NCI-H146 treated with DMSO at 0.1 percent for 48 hours (cell line): ENCODE measurements around the gene GNAS.
"Not testable (repeated sequence)": the region's sequence is repeated elsewhere in the genome, so short reads cannot be mapped to it uniquely, and the experiment has no call there.

Source experiments
- DNase-seq: peaks from one replicate; lab custom pipeline; 2025; ENCODE audit not compliant: unreplicated experiment; lab: John Stamatoyannopoulos, UW

Gene GNAS

DNA sequence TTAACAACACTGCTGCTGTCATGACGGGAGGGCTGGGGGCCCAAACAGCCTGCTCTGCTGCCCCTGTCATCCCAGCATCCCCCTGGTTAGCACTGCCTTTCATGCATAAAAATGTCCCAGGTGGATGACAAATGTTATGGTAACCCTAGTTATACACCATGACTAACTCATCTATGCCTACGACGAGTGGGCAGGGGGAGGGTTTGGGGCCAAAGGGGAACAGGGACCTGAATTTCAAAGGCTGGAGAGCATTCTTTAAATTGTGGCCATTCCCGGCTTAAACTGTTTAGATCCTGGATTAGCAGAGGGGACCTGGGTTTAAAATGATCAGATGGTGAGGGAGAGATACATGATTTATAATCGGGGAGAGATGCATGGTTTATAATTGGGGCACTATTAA is 26.2 kb upstream of the GNAS start:
- DNase-seq, result no peak

DNA sequence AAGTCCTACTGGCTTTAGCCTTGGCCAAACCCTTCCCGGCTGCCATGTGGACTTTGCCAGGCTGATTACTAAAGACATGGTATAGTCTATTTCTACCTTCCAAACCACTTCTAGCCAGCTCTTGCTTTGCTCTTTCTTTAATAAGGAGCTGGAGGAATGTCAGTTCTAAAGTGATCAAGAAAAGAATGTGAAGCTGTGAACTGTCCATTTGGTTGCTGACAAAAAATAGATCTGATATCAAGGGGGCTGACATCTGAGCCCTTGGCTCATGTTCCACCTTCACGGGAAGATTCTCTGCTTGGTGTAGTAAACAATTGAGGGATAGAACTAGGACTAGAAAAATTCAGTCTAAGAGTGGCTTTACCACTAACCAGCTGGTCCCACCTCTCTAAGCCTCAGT is 24.4 kb upstream of the GNAS start:
- DNase-seq, result no peak

DNA sequence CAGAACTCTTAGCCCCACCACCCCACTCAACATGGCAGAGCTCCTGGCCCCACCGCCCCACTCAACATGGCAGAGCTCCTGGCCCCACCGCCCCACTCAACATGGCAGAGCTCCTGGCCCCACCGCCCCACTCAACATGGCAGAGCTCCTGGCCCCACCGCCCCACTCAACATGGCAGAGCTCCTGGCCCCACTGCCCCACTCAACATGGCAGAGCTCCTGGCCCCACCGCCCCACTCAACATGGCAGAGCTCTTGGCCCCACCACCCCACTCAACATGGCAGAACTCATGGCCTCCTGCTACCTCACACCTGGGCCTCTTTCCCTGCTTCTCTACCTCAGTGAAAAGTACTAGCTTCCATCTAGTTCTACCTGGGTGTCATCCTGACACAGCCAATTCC is 23.7 kb upstream of the GNAS start:
- not testable (repeated sequence) for DNase-seq

DNA sequence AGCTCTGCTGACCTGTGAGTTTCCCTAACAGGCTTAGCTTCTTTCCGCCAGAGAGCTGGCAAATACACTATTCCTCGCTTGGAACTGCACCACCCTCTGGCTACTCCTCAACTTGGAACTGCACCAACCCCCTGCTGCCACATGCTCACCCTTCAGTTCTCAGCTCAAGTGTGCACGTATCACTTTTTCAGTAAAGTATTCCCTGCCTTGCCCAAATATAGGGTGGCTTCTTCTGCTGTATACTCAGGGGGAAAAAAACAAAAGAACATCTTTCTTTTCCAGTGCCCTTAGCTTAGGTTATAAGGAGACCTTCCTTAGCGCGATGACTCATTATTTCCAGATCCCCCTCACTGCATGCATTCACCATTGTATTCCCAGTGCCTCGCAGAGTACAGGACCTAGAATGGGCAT is 23.0 kb upstream of the GNAS start:
- no peak for DNase-seq

DNA sequence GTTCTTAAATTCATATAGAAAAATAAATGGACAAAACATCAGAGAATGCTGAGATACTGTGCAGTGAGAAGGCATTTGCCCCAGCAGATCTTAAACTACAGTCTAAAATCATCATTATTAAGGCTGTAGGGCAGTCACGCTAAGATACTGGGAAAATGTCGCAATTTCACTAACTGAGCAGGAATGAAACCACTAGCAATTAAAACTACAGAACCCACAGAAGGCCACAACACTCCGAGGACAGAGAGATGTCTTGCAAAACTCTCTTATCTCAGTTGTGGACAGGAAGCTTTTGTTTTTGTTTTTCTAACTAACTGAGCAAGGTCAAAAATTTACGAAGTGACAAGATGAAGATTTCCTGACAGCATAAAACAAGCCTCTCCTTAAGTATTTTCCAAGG is 20.1 kb upstream of the GNAS start:
- DNase-seq, result no peak

DNA sequence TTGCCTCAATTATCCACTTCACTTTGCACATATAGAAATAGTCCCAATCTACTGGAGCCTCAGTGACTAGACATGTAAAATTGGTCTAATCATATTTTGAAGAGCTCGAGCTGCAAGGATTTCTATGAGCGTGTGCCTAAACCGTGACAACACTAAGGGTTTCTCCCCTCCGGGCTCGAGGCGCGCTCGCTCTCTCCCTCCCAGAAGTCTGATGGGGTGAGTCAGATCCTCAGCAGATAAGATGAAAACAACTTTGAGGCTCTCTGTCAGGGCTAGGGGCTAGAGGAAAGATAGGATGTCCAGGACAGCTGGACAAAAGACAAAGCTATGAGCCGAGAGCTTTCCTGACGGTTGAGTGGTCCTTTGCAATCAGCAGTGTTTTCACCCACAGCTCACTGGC is 18.6 kb upstream of the GNAS start:
- no peak for DNase-seq

DNA sequence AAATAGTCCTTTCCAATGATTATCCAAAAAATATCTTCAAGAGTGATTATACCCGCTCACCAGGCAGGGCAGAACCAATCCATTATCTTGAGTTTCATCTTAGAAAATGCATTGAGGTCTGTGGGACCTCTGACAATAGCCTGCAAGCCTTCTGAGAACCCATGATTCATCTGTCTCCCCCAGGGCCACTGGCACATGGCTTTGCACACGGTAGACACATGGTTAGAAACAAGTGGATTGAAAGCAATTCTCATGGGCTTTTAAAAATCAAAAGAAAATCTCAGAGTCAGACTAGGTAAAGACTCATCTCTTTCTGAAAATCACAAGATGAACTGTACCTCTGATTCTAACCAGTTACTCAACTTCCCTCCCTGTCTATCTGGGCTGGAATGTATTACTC is 17.3 kb upstream of the GNAS start:
- no peak for DNase-seq

DNA sequence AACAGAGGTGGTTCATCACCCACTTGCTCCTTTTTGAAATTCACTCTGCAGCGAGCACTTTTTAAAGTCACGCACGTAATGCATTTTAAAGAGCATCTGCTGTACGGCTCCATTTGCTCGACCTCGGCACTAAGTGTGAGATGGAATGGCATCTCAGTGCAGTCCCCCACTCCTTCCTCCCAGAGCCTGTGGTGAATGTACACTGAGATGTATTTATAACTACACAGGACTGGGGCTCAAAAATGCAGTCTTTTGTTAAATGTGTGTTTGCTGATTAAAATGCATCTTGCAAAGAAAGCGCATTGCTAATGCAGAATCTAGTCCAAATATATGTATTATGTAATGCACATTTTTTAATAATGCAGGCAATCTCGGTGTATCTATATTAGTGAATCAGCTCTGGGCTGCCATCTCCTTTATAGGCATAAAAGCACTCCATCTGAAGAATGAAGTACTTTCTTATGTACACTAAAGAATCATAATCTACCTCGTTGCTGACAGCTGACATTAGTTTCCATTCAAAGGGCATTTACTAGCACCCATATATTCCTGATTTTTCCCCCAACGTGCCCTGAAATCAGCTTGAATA is 15.8 kb upstream of the GNAS start:
- no peak for DNase-seq

DNA sequence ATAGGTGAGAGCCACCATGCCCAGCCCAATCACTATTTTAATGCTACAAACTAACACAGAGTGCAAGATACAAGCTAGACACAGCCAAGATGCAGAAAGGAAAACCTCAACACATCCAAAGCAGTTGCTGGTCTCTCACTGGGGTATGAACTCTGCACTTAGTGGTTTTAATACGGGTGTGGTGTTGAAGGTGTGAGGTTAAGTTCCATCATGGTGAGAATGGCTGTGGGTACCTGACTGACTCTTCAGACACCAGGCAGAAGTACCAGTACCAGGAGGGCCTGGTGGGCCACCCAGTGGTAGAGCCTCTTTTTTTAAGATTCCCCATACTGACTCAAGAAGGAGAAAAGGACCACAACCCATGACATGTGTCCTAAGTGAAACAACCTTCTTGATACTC is 14.8 kb upstream of the GNAS start:
- DNase-seq, result no peak

DNA sequence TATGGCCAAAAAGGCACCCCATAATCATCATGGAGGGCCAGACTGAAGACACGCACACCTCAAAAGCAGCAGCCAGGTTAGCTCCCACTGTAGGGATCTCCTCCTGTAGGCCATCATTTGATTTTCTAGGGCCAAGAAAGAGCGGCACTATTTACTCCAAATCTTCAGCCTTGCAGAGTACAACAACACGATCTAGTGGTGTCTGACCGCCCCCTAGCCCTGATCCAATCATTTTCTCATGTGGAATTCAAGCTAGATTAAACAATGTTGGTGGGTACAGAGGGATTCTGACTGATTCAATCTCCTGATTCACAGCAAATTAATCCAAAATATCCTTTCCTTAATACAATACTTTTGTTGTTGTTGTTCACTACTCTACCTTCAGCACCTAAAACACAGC is 14.3 kb upstream of the GNAS start:
- DNase-seq, result no peak

DNA sequence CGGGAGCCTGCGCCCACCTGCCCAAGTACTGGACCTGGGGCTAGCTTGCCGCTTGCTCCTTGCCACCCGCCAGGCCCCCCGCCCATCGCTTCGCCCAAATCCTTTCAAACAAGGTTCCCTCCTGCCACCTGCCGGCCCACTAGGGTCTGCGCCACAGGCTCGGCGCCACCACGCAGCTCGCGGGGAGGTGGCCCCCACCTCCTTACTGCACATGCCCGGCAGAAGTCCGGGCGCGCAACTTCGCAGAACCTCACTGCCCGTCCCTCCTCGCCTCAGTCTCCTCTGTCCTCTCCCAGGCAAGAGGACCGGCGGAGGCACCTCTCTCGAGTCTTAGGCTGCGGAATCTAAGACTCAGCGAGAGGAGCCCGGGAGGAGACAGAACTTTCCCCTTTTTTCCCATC is 13.0 kb upstream of the GNAS start:
- DNase-seq, result no peak

DNA sequence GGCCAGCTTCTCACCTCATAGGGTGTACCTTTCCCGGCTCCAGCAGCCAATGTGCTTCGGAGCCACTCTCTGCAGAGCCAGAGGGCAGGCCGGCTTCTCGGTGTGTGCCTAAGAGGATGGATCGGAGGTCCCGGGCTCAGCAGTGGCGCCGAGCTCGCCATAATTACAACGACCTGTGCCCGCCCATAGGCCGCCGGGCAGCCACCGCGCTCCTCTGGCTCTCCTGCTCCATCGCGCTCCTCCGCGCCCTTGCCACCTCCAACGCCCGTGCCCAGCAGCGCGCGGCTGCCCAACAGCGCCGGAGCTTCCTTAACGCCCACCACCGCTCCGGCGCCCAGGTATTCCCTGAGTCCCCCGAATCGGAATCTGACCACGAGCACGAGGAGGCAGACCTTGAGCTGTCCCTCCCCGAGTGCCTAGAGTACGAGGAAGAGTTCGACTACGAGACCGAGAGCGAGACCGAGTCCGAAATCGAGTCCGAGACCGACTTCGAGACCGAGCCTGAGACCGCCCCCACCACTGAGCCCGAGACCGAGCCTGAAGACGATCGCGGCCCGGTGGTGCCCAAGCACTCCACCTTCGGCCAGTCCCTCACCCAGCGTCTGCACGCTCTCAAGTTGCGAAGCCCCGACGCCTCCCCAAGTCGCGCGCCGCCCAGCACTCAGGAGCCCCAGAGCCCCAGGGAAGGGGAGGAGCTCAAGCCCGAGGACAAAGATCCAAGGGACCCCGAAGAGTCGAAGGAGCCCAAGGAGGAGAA is 12.3 kb upstream of the GNAS start:
- DNase-seq, result no peak

DNA sequence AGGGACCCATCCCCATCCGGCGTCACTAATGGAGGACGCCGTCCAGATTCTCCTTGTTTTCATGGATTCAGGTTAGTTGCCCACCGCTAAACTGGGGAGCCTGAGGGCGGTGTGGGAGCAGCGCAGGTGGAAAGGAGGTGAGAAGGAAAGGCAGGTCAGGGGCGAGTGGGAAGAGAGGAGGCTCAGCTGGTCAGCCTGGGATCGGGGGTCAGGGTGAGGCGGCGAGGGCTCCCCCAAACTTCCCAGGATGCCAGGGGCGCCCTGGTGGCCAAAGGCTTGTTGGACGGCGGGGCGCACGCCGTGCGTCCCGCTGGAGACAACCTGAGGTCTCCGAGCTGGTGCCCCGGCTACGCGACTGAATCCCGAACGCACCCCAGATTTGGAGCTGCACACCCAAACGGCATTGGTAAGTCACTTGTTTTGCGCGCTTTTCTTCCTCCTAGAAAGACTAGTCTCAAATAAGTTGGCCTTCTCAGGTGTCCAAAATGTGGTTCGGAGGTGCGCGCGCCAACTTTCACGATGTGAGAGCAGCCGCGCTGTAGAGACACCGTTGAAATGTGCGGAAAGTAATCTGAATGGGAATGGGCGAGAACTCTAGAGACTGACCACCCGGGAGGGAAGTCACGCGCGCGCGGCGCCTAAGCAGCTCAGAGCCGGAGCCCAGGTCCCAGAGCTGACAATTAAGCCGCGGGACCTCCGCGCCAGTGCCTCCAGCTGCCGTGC is 11.5 kb upstream of the GNAS start:
- DNase-seq, result no peak

DNA sequence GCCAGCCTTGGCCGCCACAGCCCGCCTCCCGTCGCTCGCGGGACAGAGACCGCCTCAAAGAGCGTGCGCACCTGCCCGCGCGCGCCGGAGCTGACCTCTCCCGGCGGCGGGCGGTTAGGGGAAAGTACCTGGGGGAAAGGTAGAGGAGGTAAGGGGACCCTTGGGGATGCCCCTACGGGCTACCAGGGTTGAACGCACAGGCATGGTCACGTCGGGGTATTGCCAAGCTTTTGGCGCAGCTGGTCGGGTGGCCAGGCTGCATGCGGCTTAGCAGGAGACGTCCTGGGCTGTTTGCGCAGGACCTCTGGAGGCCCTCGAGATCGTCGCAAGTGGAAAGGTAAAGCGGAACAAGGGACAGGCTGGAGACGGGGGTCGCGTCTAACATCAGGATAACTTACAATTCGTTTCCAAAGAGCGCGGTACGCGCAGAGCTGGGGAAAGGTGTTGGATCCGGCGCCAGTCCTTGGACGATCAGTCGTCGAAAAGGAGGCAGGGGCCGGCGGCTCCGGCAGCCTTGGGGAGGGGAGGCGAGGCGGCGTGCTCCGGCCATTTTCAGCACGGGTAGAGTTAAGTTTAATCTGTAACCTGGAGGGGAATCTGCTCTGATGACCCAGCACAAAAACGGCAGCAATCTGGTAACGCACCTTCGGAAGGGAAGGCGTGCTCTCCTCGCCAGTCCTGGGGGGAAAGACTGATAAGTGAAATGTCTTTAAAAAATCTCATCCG is 10.8 kb upstream of the GNAS start:
- DNase-seq, result no peak

DNA sequence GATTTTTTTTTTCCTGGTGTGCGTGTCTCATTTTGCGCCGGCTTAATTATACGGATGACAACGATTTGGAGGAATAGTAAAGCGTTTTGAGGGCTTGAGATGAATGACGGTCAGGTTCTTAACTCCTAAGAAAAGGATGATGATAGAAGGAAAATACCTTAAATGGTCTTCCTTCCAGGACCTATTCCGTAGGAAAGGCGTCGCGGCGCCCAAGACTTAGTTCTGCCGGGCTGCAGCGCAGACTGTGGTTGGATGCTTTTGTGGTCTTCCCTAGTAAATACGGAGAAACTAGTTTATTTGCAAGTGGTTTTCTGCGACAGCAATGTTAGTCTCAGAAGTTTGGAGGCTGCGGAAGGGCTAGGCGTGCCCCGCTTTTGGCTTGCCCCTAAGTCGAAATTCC is 10.2 kb upstream of the GNAS start:
- DNase-seq, result no peak

DNA sequence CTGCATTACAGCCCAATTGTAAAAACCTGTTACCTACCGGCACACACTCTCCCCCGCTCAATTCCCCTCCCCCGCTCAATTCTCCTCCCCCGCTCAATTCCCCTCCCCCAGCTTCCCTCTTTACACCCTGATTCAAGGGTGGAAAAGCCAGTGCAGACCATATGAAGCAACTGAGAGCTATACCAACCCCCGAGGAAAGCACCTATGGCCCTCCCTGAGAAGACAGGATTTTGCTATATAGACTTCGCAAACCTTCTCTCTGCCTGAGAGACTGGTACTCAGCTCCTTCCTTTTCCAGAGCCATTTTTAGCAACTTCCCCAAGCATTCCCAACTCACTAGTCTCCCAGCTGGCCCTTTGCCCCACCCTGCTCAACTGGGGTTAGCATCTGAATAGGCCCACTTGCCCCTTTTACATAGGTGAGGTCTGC is 9.4 kb upstream of the GNAS start:
- DNase-seq, result no peak

DNA sequence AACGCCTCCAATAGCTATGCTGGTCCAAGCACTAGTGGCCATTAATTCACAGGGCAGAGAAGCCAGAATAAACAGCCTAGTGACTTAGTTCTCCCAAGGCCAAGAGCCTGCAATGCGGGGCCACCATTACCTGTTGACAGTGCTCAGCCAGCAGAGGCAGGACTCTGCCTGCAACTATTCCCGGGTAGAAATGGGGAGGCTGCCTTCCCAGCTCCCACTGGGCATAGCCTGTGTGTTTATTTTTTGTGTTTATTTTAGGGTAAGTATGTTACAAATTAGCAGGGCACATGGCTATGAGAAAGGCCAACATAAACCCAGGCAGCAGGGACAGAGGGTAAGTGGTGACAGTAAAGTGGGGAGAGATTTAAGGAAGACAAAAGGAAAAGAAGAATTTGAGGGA is 6.8 kb upstream of the GNAS start:
- no peak for DNase-seq

DNA sequence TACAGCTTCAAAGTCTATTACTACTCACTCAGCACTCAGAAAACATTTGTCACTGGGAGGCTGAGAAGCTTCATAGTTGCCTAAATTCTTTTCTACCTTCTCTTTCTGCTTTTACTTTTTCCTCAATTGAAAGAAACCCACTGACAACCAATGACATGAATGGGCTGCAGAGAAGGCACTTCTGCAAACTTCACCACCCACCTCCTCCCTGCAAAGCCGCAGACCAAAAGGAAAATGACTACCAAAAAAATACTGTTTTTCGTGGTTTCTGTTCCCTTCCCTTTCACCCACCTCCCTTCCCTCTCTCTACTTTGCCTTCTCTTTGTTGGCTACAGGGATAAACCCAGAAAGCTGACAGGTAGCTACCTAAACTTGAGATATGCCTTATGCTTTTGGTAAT is 5.1 kb upstream of the GNAS start:
- DNase-seq, result no peak

DNA sequence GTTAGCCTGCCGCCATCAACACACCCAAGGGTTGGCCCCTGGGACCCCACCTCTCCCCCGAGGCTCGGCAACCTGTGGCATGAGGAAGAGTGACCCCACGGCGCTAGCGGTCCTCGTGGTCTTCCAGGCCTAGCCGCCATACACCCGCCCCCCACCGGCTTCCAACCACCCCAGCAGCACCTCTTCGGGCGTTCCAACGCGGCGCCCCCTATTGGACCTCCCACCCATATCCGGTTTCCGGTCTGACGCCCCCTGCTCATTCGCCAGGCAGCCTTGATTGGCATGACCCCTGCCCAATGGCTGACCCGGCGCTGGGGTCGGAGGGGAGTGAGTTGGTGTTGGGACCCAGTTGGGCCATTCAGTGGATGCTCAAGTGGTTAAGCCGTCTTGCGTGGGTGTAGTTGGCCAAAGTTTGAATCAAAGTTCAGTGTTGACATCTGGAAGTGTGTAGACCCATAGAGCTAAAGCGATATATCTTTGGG is 1.8 kb upstream of the GNAS start, which contains the start of gene GNAS-AS1:
TSS of gene GNAS-AS1 (minus strand) at position 210 of the 482 bp plus-strand sequence.
- no peak for DNase-seq

DNA sequence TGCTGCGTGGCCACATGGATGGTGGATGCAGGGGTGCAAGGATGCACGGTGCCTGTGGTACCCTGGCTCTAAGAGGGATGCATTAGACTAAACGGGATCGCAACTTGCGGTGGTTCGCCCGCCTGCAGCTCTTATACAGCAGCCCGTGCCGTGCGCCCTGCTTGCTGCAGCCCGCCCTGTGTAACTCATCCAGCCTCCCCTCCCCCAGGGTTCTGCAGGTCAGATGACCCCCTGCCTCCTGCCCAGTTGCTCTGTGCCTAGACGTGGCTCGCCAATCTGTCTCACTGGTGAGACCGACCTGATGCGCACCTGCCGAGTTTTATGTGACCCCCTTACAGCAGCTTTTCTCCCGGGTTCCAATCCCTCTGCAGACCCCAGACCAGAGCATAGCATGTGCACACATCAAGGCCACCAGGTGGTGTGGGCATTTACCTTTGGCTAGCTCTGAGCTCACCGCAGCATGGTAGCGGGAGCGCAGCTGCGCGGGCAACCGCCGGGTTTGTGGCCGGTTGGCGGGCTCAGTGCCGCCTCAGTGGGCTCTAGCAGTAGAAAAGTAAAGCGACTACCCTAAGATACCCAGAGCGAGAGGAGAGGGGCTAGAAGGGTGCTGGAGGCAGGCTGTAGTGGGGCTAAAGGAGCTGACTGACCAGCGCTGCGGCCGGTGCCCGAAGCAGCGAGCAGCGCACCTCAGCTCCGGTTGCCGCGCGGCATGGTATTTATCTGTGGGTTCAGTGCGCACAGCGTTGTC is 1.1 kb upstream of the GNAS start:
- no peak for DNase-seq

DNA sequence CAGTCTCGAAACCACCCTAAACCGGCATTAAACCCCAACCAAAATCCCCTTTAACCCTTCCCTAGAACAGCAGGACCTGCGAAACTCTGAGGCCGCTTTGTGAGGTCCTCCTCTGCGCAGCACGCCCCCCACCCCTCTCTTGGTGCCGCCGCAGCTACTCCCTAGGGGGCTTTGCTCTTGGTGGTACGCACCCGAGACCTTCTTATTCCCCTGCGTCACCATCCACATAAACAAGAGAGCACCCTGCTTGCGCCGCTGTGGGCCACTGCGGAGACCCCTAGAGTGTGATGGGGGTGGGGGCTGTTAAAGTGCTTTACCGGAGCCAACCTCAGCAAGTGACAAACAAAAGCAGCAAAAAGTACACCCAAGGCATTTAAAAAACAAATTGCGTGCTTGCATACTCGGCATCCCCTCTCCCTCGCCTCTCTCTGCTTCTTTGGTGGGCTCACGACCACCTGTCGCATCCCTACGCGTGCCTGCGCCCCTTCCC is 502 bp upstream of the GNAS start:
- no peak for DNase-seq
